Stimulated activated CD8-positive, alpha-beta memory T cell treated with anti-CD3 and anti-CD28 coated beads, Interleukin-15, amount 100 ng/mL, for 48 hours (primary cell): ENCODE measurements around the gene ZNF516.

Experiments used
- DNase-seq, 2 donors: peaks; one replicate each; pipeline ENCODE4 v3.0.0-alpha.2; 2020; ENCODE audit warnings: low read depth in 2 of 2

Gene ZNF516

GRCh38 chr18:76380791-76381405, 114.1 kb downstream of the ZNF516 start:
- no peak for DNase-seq

GRCh38 chr18:76380127-76380729, 114.8 kb downstream of the ZNF516 start:
- no peak for DNase-seq

- no peak for DNase-seq
Measured at GRCh38 chr18:76379226-76380126, 115.6 kb downstream of the ZNF516 start.

GRCh38 chr18:76378526-76379215, 116.4 kb downstream of the ZNF516 start:
- no peak for DNase-seq

DNA sequence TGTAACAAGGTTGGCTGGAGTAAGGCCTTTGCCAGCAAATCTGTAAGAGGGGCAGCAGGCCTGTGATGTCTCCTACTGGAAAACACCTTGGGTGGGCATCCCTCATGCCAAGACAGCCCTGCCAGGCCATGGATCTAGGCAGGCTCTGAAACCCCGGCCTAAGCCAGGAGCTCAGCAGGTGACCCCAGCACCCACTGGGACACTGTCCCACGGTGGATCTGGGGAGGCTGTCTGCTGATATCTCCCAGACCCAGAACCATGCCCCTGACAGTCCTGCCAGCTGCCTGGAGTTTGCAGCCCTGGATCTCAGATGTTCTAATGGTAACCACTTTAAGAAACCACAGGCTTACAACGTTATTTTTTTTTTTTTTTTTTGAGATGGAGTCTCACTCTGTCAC, 117.7 kb downstream of the ZNF516 start:
- DNase-seq, result no peak

- DNase-seq, result peak; percentile 27 to 55
Measured at GRCh38 chr18:76376668-76377358, 118.2 kb downstream of the ZNF516 start.

DNA sequence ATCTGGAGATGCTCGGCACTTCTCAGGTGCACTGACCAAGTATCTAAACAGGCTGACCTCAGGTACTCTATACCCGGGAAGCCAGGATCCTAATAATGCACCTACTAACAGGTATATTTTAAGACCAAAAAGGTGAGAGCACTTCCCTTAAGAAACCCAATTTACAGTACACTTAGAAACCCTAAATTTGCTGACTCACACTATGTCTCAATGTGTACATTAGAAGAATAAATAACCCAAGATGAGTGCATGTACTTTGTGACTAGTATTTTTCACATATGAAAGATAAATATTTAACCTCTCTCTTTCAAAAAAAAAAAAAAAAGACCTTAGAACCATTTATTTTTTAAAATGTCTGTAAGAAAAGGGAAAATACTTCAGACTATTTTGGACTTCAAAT, 118.8 kb downstream of the ZNF516 start:
- DNase-seq, result no peak

DNA sequence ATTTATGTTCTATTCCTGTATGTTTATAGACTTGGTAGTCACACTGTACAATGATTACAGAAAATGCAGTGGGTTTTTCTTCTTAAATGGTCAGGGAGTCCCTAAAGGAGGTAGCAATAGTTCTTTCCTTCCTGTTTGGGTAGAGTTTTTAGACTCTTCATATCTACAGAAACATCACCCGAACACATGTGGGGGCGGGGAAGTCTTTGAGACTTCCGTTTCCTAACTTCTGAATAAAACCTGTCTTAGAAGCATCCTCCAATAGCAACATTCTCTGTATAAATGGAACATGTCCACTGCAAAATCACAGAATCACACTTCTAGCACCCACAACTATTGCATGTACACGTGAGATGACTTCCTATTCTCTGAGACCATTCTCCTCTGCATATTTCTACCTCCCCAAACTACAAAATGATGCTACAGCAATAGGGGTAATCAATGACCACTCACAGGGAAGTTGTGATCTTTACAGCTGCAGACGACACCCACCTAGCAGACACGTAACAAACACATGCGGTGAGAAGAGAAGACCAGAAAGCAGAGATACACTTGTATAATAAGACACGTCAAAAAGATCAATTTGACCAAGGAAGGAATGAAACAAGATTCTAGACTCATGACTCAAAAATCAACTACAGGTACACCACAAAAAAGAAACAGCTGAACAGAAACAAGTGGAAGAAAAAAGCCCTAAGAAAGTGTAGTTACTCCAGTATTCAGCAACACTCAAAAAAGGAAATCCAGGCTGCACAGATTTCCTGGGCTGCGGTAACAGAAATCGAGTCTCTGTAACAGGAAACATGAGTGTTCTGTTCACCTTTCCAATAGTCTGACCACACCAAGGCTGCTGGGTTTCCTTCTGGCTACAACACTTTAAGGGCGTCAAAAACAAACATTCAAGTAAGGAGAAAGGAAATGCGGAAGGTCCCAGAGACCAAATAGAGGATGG, 120.4 kb downstream of the ZNF516 start:
- peak; percentile 28 to 38 for DNase-seq

GRCh38 chr18:76373297-76373696, 121.7 kb downstream of the ZNF516 start:
- DNase-seq, result no peak

DNA sequence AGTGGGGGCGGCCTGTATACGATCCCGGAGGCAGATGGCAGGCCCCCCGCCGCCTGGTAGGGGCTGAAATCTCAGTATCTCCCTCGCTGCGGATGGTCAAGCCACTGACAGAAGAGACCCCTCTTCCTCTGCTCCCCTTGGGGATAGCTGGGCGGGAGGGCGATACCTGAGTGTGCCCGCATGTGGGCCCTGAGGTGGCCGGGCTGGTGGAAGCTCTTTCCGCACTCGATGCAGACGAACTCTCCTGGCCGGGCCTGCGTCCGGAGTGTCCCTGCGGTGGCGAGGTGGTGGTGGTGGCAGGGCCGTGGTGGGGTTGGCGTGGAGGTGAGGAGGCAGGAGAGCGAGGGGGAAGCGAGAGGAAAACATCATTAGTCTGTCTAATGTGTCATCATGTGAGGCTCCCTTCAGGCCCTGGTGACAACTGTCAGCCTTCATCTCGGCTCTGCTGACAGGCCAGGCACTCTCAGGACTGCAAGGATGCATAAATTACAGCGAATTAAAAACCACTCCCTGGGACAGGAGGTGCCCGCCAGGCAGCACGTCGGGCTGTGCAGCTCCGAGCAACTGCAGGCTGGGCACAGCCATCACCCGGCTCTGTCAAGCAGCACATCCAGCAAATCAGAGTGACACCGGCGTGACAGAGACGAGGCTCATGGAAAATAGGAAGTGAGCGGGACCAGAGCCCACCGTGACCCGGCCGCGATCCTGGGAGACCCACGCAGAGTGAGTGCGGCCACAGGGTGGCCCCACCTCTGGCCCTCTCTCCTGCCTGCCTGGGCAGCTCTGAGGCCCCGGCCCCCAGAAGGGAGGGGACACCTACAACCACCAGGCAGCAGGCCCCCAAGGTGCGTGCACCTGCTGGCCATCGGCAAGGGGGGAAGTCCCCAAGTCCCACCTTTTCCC, 123.5 kb downstream of the ZNF516 start:
- no peak for DNase-seq

GRCh38 chr18:76370686-76371085, 124.4 kb downstream of the ZNF516 start:
- no peak for DNase-seq

GRCh38 chr18:76370201-76370600, 124.8 kb downstream of the ZNF516 start:
- DNase-seq, result no peak

- DNase-seq, result no peak
Measured at GRCh38 chr18:76369791-76370190, 125.3 kb downstream of the ZNF516 start.

- DNase-seq, result no peak
Measured at GRCh38 chr18:76368976-76369375, 126.1 kb downstream of the ZNF516 start.

GRCh38 chr18:76368271-76368670, 126.8 kb downstream of the ZNF516 start:
- no peak for DNase-seq

- DNase-seq, result no peak
Measured at GRCh38 chr18:76367168-76368125, 127.6 kb downstream of the ZNF516 start.

GRCh38 chr18:76365561-76365960, 129.5 kb downstream of the ZNF516 start:
- no peak for DNase-seq
